Measurements from ENCODE around the gene SLC38A6.

DNA sequence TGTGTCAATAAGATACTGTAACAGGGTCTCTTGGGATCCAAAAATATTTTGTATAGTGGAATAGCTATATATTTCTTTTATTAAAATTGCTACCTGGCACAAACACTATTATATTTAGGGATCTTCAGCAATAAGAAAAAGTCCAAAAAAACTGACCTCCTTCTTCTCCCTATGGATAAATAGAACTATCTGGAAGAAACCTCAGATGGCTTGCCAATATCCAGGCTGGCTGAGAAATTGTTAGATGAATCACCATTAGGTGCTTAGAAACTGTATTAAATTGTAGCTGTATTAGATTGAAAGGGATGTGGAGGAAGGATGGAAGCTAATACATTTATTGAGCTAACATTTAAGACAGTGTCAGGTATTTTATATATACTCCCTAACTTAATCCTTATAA is 66.0 kb downstream of the SLC38A6 start:
- TF ChIP-seq, protein P1, sequence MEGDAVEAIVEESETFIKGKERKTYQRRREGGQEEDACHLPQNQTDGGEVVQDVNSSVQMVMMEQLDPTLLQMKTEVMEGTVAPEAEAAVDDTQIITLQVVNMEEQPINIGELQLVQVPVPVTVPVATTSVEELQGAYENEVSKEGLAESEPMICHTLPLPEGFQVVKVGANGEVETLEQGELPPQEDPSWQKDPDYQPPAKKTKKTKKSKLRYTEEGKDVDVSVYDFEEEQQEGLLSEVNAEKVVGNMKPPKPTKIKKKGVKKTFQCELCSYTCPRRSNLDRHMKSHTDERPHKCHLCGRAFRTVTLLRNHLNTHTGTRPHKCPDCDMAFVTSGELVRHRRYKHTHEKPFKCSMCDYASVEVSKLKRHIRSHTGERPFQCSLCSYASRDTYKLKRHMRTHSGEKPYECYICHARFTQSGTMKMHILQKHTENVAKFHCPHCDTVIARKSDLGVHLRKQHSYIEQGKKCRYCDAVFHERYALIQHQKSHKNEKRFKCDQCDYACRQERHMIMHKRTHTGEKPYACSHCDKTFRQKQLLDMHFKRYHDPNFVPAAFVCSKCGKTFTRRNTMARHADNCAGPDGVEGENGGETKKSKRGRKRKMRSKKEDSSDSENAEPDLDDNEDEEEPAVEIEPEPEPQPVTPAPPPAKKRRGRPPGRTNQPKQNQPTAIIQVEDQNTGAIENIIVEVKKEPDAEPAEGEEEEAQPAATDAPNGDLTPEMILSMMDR (IDR thresholded peaks at IDR 0.05), result no peak
- no peak for TF ChIP-seq POLR2A (IDR thresholded peaks at IDR 0.05)
